Stimulated activated CD4-positive, alpha-beta T cell treated with anti-CD3 and anti-CD28 coated beads, Interleukin-2, amount 100 ng/mL, for 24 hours (primary cell): ENCODE measurements around the gene COL4A4.

Experiments
- DNase-seq, 2 donors: peaks; one replicate each; pipeline ENCODE4 v3.0.0-alpha.2; 2020

COL4A4 gene

GRCh38 chr2:227160164-227160563 lies 3.8 kb downstream of the COL4A4 start:
- DNase-seq = no peak

- no peak for DNase-seq
These were observed 8.8 kb downstream of the COL4A4 start for GRCh38 chr2:227154986-227155774.

DNA sequence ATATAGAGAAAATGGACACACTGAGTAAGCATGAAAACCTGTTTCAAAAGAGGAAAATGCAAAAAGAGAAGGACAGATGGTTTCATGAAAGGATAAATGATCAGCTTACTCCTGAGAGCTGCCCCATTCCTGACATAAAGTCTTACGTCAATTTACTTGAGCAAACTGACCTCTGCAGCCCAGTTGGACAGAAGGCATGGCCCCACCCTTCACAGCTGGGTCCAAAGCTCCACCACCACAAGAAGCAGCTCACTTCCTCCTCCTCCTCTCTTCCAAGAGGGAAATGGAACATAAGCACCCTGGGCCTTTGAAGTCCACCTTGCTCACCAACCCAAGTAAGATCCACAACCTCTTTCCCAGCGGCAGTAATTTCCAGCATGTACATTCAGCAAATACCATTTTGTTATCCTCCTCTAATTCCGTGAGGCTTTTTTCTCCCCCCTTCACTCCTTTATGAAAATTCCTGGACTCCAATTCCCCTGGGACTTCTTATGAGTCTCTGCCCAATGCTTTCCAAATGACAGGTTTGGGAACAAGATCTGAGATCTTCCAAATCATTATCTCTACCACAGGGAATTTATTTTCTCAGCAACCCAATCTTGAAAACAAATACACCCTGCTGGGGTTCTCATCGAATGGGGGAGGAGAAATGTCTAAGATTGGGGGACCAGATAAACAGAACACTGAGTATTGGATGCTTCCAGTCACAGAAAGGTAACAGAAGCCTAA lies 10.1 kb downstream of the COL4A4 start:
- DNase-seq = no peak

DNA sequence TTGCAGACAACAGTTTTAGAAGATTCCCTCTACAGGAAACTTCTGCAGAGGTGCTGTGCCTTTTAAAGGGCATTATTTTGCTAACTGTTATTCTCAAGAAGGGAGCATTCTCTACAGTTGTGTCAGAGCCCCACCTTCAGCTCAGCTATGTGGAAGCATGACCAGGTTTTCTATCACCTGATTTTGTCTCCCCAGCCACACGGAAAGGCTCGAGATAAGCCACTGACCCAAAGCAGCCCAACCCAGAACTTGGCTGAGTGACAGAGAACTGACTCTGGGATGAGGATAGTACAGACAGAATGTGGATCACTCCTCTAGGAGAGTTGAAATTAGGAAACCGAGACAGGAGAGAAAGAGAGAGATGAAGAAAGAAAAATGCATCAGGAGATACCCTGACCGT lies 10.7 kb downstream of the COL4A4 start:
- DNase-seq = no peak

GRCh38 chr2:227152093-227152766 lies 11.8 kb downstream of the COL4A4 start:
- DNase-seq = no peak

DNA sequence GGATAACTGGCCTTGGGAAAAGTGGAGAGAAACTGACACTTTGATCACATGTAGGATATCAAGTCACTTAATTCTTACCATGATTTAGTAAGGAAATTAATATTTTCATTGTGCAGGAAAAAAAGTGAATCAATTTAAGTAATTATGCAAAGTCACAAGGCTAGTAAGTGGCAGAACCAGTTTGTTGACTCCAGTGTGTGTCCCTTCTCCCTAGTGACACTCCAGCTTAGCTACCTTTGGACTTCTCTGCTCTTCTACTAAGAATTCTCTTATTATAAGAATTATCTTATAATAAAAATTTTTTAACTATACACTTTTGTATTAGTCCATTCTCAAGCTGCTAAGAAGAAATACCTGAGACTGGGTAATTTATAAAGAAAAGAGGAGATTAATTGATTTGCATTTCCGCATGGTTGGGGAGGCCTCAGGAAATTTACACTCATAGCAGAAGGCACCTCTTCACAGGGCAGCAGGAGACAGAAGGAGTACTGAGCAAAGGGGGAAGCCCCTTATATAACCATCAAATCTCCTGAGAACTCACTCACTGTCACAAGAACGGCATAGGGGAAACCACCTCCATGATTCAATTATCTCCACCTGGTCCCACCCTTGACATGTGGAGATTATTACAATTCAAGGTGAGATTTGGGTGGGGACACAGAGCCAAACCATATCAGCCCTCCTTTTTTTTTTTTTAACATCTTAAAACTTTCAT lies 13.6 kb downstream of the COL4A4 start:
- DNase-seq = no peak

GRCh38 chr2:227148106-227148505 lies 15.9 kb downstream of the COL4A4 start:
- no peak for DNase-seq

DNA sequence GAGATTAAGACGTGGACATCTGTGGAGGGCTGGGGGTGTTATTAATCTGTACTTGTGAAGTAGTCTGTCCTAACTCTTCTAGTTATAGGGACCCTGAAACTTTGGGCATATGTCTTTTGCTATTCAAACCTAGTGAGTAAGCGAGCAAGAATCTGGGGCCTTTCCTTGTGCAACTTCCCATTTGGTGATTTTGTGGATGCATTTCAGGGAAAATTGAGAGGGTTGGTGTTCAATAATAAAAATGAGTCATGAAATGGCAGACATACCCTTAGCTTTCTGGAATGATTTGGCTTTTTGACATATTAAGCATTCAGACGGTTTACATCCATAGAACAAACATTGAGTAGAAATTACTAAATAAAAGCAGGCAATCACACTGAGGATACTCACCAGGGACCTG lies 17.0 kb downstream of the COL4A4 start:
- no peak for DNase-seq

DNA sequence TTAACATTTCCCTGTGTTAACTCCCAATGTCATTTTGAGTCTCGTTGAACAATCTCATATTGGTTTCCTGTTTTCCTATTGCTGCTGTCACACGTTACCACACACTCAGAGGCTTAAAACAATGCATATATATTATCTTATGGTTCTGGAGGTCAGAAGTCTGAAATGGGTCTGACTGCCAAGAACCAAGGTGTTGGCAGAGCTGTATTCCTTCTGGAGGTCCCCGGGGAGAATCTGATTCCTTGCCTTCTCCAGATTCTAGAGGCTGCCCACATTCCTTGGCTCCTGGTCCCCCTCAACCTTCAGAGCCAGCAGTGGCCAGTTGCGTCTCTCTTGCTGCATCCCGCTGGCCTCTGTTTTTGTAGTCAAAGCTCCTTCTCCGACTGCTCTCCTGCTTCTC lies 17.5 kb downstream of the COL4A4 start:
- no peak for DNase-seq

- DNase-seq = no peak
These were observed 20.1 kb downstream of the COL4A4 start for GRCh38 chr2:227143895-227144294.

GRCh38 chr2:227141301-227141700 lies 22.7 kb downstream of the COL4A4 start:
- DNase-seq = no peak

- no peak for DNase-seq
These were observed 29.4 kb downstream of the COL4A4 start for GRCh38 chr2:227134591-227134990.

GRCh38 chr2:227132986-227133385 lies 31.0 kb downstream of the COL4A4 start:
- no peak for DNase-seq

- no peak for DNase-seq
These were observed 33.4 kb downstream of the COL4A4 start for GRCh38 chr2:227130636-227131035.

DNA sequence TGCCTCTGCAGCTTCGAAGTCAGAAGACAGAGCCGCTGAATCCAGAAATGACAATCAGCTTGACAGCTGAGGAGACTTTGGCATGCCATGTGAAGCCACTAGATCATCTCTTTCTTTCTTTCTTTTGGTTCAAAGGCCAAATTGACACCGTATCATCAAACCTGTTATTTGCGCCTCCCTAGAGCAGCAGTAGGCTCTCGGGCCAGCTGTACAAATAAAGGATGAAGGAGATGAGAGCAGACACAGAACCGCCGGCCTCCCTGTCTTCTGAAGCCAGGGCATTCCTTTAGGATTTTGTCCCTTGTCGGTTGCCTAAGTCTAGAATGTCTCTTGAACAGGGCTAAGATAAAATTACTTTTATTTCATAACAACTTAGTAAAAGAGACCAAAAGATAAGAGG lies 36.8 kb downstream of the COL4A4 start:
- no peak for DNase-seq

DNA sequence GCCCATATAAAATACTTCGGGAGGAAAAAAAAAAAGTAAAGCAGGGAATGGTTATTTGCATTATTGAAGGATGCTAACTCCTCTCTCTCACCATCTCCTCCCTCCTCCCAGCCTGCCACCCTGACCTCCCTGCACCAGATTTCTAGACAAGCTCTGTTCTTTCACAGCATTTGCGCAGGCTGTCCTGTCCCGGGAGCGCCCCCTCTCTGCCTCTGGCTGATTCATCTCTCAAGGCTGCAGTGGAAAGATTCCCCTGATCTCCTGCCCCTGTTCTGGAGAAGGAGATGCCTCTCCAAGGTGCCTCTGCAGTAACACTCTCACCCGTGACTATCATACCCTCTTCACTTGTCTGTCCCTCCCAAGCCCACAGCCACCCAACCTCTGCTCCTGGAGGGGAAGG lies 38.5 kb downstream of the COL4A4 start:
- no peak for DNase-seq

DNA sequence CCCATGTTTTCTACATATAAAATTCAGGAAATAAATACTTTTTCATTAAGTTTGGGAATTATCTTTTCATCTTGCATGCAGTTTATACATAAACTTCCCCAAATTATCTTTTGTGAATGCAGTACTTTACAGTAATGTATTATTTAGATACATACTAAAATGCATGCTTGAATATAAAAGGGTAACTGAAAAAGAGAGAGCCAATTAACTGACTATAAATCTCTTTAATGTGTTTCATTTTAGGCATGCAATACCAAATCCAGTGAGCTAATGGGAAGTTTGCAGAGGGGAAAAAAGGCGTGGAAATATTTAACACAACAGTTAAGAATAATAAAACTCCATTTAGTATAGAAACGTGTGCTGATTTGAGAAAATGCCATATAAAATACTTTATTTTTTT lies 39.2 kb downstream of the COL4A4 start:
- DNase-seq = no peak

- DNase-seq = no peak
These were observed 40.3 kb downstream of the COL4A4 start for GRCh38 chr2:227123697-227124096.

DNA sequence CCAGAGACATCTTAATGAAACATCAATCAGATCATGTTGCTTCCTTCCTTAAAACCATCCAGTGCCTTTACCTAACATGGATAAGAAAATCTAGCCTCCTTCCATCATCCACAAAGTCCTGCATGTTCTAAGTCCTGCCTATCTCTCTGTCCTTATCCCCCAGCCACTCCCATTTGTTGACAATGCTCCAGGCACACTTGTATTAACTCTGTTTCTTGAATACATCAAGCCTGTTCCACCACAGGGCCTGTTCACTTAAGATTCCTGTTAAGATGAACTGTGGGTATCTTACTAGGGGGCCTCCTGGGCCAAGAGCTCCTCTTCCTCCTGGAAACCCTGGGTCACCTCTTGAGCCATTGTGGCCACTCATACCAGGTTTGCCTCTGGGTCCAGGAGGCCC lies 45.7 kb downstream of the COL4A4 start:
- DNase-seq = no peak

- no peak for DNase-seq
These were observed 46.2 kb downstream of the COL4A4 start for GRCh38 chr2:227117852-227118251.

DNA sequence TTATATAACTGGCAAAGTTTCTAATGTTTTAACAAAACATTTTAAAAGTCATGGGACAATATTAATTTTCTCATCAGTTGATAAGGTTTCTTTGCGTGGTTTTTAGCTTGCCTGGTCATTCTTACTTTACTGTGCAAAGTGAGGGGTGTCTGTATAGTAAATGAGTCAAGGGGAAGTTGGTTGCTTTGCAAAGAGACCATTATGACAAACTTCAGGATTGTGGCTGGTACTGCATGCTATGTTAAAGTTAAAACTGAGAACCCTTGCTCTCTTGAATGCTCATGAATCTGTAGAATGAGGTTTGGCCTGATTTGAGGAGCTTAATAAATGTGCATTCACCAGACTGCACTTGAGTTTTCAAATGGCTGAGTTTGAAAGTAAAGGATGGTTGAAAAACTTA lies 47.0 kb downstream of the COL4A4 start:
- no peak for DNase-seq

- DNase-seq = no peak
These were observed 48.2 kb downstream of the COL4A4 start for GRCh38 chr2:227115761-227116160.
